NCI-H128 (cell line): ENCODE results near the gene IRGQ.
"Not testable (repeated sequence)": the region's sequence is repeated elsewhere in the genome, so short reads cannot be mapped to it uniquely, and the experiment has no call there.

ENCODE experiments used
- DNase-seq: peaks from one replicate; lab custom pipeline; 2025; ENCODE audit not compliant: unreplicated experiment; lab: John Stamatoyannopoulos, UW

Gene IRGQ

GRCh38 chr19:43598445-43599240 is 2.7 kb upstream of the IRGQ start:
- no peak for DNase-seq

- no peak for DNase-seq
Measured at GRCh38 chr19:43597876-43598275, 1.9 kb upstream of the IRGQ start.

- no peak for DNase-seq
Measured at GRCh38 chr19:43596842-43597461, 1.0 kb upstream of the IRGQ start.

GRCh38 chr19:43595605-43595998 is 332 bp downstream of the IRGQ start:
- DNase-seq, result no peak

- DNase-seq, result peak; percentile 34
Measured at GRCh38 chr19:43594710-43595604, 977 bp downstream of the IRGQ start.

GRCh38 chr19:43594081-43594697 is 1.7 kb downstream of the IRGQ start:
- DNase-seq, result no peak

GRCh38 chr19:43592800-43593350 is 3.1 kb downstream of the IRGQ start:
- DNase-seq, result no peak

GRCh38 chr19:43591904-43592772 is 3.8 kb downstream of the IRGQ start:
- DNase-seq, result no peak

- DNase-seq, result no peak
Measured at GRCh38 chr19:43589678-43590077, 6.3 kb downstream of the IRGQ start.

GRCh38 chr19:43589277-43589676 is 6.7 kb downstream of the IRGQ start:
- no peak for DNase-seq

GRCh38 chr19:43587029-43587428 is 8.9 kb downstream of the IRGQ start:
- DNase-seq, result not testable (repeated sequence)

GRCh38 chr19:43586346-43586745 is 9.6 kb downstream of the IRGQ start:
- DNase-seq, result no peak

GRCh38 chr19:43584484-43584883 is 11.4 kb downstream of the IRGQ start:
- DNase-seq, result no peak

GRCh38 chr19:43582495-43582894 is 13.4 kb downstream of the IRGQ start:
- no peak for DNase-seq

- no peak for DNase-seq
Measured at GRCh38 chr19:43581467-43581866, 14.5 kb downstream of the IRGQ start.

GRCh38 chr19:43578787-43579186 is 17.1 kb downstream of the IRGQ start:
- no peak for DNase-seq

- DNase-seq, result no peak
Measured at GRCh38 chr19:43575955-43576878, 19.7 kb downstream of the IRGQ start.

GRCh38 chr19:43575156-43575950 is 20.6 kb downstream of the IRGQ start, which contains the start of the genes PINLYP and XRCC1:
Gene PINLYP, plus strand, starts transcription at chr19:43575801. Its CDS starts 1,391 bp downstream, at chr19:43577192.
Gene XRCC1, minus strand, starts transcription at chr19:43575527. Its CDS starts 69 bp downstream, at chr19:43575458.
- DNase-seq, result peak; percentile 98
